A549 (cell line): ENCODE data around the gene NSMCE1.

Source experiments
- CTCF ChIP-seq: fragments of >200 bp; sonication (Bioruptor Twin); formaldehyde crosslinking; IDR thresholded peaks from 3 replicates; pipeline ENCODE4 v1.5.1; 2016
- RFX5 ChIP-seq: fragments of 450-650 bp; IDR thresholded peaks from 2 replicates; pipeline ENCODE4 v1.7.1; 2014; ENCODE audit warnings: antibody characterized with exemption, mild to moderate bottlenecking, moderate library complexity
- RNF2 ChIP-seq: fragments of 200-600 bp; sonication (generic); IDR thresholded peaks from 2 replicates; pipeline ENCODE4 v1.6.1; 2016; ENCODE audit warnings: low read depth, mild to moderate bottlenecking, antibody characterized with exemption, moderate library complexity, borderline replicate concordance
- USF2 ChIP-seq: fragments of 450-650 bp; IDR thresholded peaks from 2 replicates; pipeline ENCODE4 v1.6.1; 2014; ENCODE audit warnings: antibody characterized with exemption
- ZC3H11A ChIP-seq: fragments of 450-650 bp; IDR thresholded peaks from 2 replicates; pipeline ENCODE4 v1.6.1; 2014; ENCODE audit warnings: antibody characterized with exemption, mild to moderate bottlenecking
- ZSCAN20 ChIP-seq: fragments of 250-450 bp; sonication (Bioruptor Pico); IDR thresholded peaks from 2 replicates; pipeline ENCODE4 v1.8.0; 2022; ENCODE audit warnings: mild to moderate bottlenecking, moderate library complexity

- TF ChIP-seq CTCF (no peak), RNF2 (no peak), USF2 (no peak), ZSCAN20 (CRISPR knock-in tag) (no peak), RFX5 (no peak), ZC3H11A (no peak)
These were observed 38.0 kb downstream of the NSMCE1 start for GRCh38 chr16:27230562-27231001.
